NT2/D1 (cell line): ENCODE measurements around the gene GNAI3.

ENCODE experiments used
- SUZ12 ChIP-seq: IDR thresholded peaks from 2 replicates; pipeline ENCODE4 v1.6.1; 2011; ENCODE audit not compliant: insufficient read length, insufficient read depth; ENCODE audit errors: extremely low read depth
- YY1 ChIP-seq: IDR thresholded peaks from 2 replicates; pipeline ENCODE4 v1.6.1; 2011; ENCODE audit not compliant: insufficient read length, insufficient read depth

DNA sequence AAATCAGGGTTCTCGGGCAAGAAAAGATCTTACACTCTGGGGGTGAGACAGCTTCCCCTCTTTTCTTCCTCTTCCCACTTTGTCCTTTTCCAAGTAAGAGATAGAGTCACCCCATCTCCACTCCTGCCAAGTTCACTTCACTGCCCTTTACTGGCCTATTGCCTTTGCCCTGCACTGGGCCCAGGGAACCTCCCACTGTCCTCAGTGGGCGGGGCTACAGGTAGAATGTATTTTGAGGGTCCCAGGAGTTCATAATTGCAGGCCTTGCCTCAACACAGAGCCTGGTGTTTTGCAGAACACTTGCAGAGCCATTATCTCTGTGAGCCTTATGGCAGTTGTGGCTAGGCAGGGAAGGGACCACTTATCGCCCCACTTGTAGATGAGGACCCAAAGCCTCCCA lies 74.5 kb downstream of the GNAI3 start:
- no peak for TF ChIP-seq YY1
- no peak for TF ChIP-seq SUZ12
